ENCODE measurements around the gene PRKAG2.

PRKAG2 gene

DNA sequence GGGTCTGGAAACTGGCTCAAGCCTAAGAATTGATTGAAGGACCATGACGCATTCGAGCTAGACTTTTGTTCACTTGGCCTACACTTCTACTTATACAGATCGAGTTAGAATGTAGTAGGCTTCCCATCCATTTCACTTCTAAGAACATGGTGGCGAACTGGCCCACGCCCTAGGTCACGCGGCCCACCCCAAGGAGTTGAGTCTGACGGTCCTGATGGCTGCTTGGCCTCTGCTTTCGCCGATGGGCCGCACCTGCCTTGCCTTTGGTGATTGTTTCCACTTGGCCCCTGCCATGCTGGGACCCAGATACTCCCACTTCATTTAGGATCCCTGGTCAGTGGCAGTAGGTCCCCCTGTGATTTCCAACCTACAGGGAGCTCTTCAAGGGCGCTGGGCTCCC is 153.6 kb downstream of the PRKAG2 start:
- Histone ChIP-seq H2BK5ac (ENCODE audit: low read depth, low read length, poor library complexity) (no peak overlapping the region), H3K9ac (ENCODE audit: low read length) (no peak overlapping the region), H3K36me3 (ENCODE audit: control insufficient read depth in 1 of 2, insufficient read depth in 2 of 2, low read length in 2 of 2) (no peaks in the 10 kb centered on the region), H2AK5ac (ENCODE audit: low read length) (no peak overlapping the region), H2AFZ (ENCODE audit: insufficient read depth, low read length, poor library complexity) (no peak overlapping the region), H2BK120ac (ENCODE audit: insufficient read depth, low read length, poor library complexity) (no peak overlapping the region), H3K4me3 (ENCODE audit: low read depth, low read length) (no peak overlapping the region), H3K9me3 (ENCODE audit: insufficient read depth, low read depth, low read length) (no peaks in the 10 kb centered on the region), H3K23ac (ENCODE audit: low read length) (no peak overlapping the region), H3K79me1 (ENCODE audit: low read length) (peaks cover 9% of the 10 kb centered on the region), H2BK12ac (ENCODE audit: low read length) (peak overlapping the region; percentile 27), H3K4ac (ENCODE audit: low read depth, low read length) (no peak overlapping the region), H3K4me2 (ENCODE audit: low read length) (no peak overlapping the region), H3K27ac (ENCODE audit: low read depth, low read length) (no peak overlapping the region), H3K79me2 (ENCODE audit: control insufficient read depth, insufficient read depth, low read length, poor library complexity) (peaks cover 5% of the 10 kb centered on the region), H3K4me1 (ENCODE audit: control insufficient read depth in 1 of 2, insufficient read depth in 2 of 2, low read length in 2 of 2) (peaks cover 15 to 23% of the 10 kb centered on the region in 2 experiments), H3K18ac (ENCODE audit: low read length) (no peak overlapping the region), H3K14ac (ENCODE audit: low read length) (no peak overlapping the region), H4K12ac (ENCODE audit: low read depth, low read length) (no peak overlapping the region), H3K27me3 (ENCODE audit: insufficient read depth, low read length) (no peaks in the 10 kb centered on the region), H4K8ac (ENCODE audit: low read depth, low read length) (no peak overlapping the region), H4K91ac (ENCODE audit: low read depth, low read length) (no peak overlapping the region)
- no peak for DNase-seq
- WGBS (ENCODE audit: extremely low coverage, insufficient coverage, insufficient read length), result no CpG with 5 or more reads among the region's 12 CpGs

DNA sequence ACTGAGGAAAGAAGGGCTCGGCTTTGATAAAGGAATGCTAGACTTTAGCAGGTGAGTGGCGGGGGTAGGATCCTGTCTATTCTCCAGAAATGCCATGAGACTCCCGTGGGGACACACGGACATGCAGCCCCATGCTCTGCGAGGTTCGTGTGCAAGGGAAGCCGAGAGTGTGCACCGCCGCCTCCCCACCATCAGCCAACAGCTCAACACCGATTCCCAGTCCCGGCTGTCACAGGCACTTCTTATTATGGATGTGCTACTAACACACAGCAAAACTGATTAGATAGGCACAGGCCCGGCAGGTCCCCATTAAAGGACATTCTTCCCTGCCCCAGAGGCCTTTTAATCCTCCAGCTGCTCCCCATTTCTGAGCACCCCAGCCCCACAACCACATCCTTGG is 154.4 kb downstream of the PRKAG2 start:
- no peak overlapping the region for H4K12ac ChIP-seq (ENCODE audit: low read depth, low read length)

DNA sequence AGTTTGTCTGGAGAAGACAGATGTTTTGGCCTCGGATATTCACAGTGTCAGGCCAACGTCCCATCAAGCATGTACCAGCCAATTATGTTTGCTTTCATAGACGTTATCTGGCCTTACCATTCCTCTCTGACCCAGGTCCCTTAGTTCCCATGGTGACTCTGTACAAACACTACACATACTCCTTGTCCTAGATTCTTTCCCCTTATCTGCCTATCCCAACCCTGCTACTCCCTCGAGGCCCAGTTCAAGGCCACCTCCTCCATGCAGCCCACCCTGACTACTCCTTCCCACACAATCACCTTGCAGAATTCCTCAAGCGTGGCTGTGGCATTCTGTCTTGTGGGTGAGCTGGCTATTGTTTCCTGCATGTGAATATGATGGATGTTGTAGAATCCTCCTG is 155.2 kb downstream of the PRKAG2 start:
- no CpG with 5 or more reads among the region's 5 CpGs for WGBS (ENCODE audit: extremely low coverage, insufficient coverage, insufficient read length)
- H4K8ac ChIP-seq (ENCODE audit: low read depth, low read length), result no peak overlapping the region
- no peaks in the 10 kb centered on the region for H3K27me3 ChIP-seq (ENCODE audit: insufficient read depth, low read length)
- H3K23ac ChIP-seq (ENCODE audit: low read length), result no peak overlapping the region
- H3K14ac ChIP-seq (ENCODE audit: low read length), result no peak overlapping the region
- H3K27ac ChIP-seq (ENCODE audit: low read depth, low read length), result no peak overlapping the region
- no peak overlapping the region for H3K4me2 ChIP-seq (ENCODE audit: low read length)
- no peak overlapping the region for H3K4me3 ChIP-seq (ENCODE audit: low read depth, low read length)
- H2BK5ac ChIP-seq (ENCODE audit: low read depth, low read length, poor library complexity), result no peak overlapping the region
- no peak overlapping the region for H4K91ac ChIP-seq (ENCODE audit: low read depth, low read length)
- no peak overlapping the region for H3K18ac ChIP-seq (ENCODE audit: low read length)
- H3K36me3 ChIP-seq (ENCODE audit: control insufficient read depth in 1 of 2, insufficient read depth in 2 of 2, low read length in 2 of 2), result no peaks in the 10 kb centered on the region
- peaks cover 5 to 9% of the 10 kb centered on the region in 2 experiments for H3K4me1 ChIP-seq (ENCODE audit: control insufficient read depth in 1 of 2, insufficient read depth in 2 of 2, low read length in 2 of 2)
- H3K4ac ChIP-seq (ENCODE audit: low read depth, low read length), result no peak overlapping the region
- H2AFZ ChIP-seq (ENCODE audit: insufficient read depth, low read length, poor library complexity), result no peak overlapping the region
- peaks cover 2% of the 10 kb centered on the region for H3K9me3 ChIP-seq (ENCODE audit: insufficient read depth, low read depth, low read length)
- H2AK5ac ChIP-seq (ENCODE audit: low read length), result no peak overlapping the region
- no peak overlapping the region for H4K12ac ChIP-seq (ENCODE audit: low read depth, low read length)
- H3K79me1 ChIP-seq (ENCODE audit: low read length), result no peaks in the 10 kb centered on the region
- no peak overlapping the region for H2BK120ac ChIP-seq (ENCODE audit: insufficient read depth, low read length, poor library complexity)
- H2BK12ac ChIP-seq (ENCODE audit: low read length), result no peak overlapping the region
- no peak overlapping the region for H3K9ac ChIP-seq (ENCODE audit: low read length)
- peak; percentile 95 to 98 for DNase-seq
- H3K79me2 ChIP-seq (ENCODE audit: control insufficient read depth, insufficient read depth, low read length, poor library complexity), result peaks cover 2% of the 10 kb centered on the region

More for the DNA sequence above, 154.4 kb downstream of the PRKAG2 start:
- no peak overlapping the region for H3K18ac ChIP-seq (ENCODE audit: low read length)
- no peak overlapping the region for H2AK5ac ChIP-seq (ENCODE audit: low read length)
- no peak overlapping the region for H3K14ac ChIP-seq (ENCODE audit: low read length)
- H3K4me2 ChIP-seq (ENCODE audit: low read length), result no peak overlapping the region
- H4K8ac ChIP-seq (ENCODE audit: low read depth, low read length), result no peak overlapping the region
- H2BK120ac ChIP-seq (ENCODE audit: insufficient read depth, low read length, poor library complexity), result no peak overlapping the region
- no peak overlapping the region for H3K23ac ChIP-seq (ENCODE audit: low read length)
- H4K91ac ChIP-seq (ENCODE audit: low read depth, low read length), result peak overlapping the region; percentile 11
- no peak overlapping the region for H3K9ac ChIP-seq (ENCODE audit: low read length)
- H3K27me3 ChIP-seq (ENCODE audit: insufficient read depth, low read length), result no peaks in the 10 kb centered on the region
- H2AFZ ChIP-seq (ENCODE audit: insufficient read depth, low read length, poor library complexity), result no peak overlapping the region
- no peak overlapping the region for H2BK12ac ChIP-seq (ENCODE audit: low read length)
- peaks cover 5% of the 10 kb centered on the region for H3K79me2 ChIP-seq (ENCODE audit: control insufficient read depth, insufficient read depth, low read length, poor library complexity)
- no peak overlapping the region for H3K27ac ChIP-seq (ENCODE audit: low read depth, low read length)
- H3K36me3 ChIP-seq (ENCODE audit: control insufficient read depth in 1 of 2, insufficient read depth in 2 of 2, low read length in 2 of 2), result no peaks in the 10 kb centered on the region
- no peak overlapping the region for H3K4me3 ChIP-seq (ENCODE audit: low read depth, low read length)
- H2BK5ac ChIP-seq (ENCODE audit: low read depth, low read length, poor library complexity), result no peak overlapping the region
- no peak overlapping the region for H3K4ac ChIP-seq (ENCODE audit: low read depth, low read length)
- DNase-seq, result no peak
- H3K79me1 ChIP-seq (ENCODE audit: low read length), result peaks cover 5% of the 10 kb centered on the region
- H3K9me3 ChIP-seq (ENCODE audit: insufficient read depth, low read depth, low read length), result peaks cover 2% of the 10 kb centered on the region
- no CpG with 5 or more reads among the region's 12 CpGs for WGBS (ENCODE audit: extremely low coverage, insufficient coverage, insufficient read length)
- peaks cover 9 to 17% of the 10 kb centered on the region in 2 experiments for H3K4me1 ChIP-seq (ENCODE audit: control insufficient read depth in 1 of 2, insufficient read depth in 2 of 2, low read length in 2 of 2)

DNA sequence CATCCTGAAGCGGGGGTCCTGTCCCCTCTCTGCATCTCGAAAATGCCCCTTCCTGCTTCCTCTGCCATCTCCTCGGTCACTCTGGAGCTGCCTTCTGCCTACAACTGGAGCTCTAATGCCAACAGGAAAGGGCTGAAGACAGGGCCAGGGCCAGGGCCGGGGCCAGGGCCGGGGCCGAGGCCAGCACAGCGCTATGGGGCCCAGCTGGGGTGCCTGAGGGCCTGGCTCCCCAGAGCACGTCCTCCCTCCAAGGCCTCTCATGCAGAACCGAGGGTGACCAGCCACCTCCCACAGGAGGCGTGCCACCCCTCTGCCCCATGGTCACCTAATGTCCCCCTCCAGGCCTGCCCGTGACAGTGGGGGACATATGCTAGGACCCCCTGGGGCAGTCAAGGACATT is 155.7 kb downstream of the PRKAG2 start:
- no peaks in the 10 kb centered on the region for H3K79me1 ChIP-seq (ENCODE audit: low read length)
- H3K4ac ChIP-seq (ENCODE audit: low read depth, low read length), result no peak overlapping the region
- H3K79me2 ChIP-seq (ENCODE audit: control insufficient read depth, insufficient read depth, low read length, poor library complexity), result peaks cover 2% of the 10 kb centered on the region
- no peak for DNase-seq
- H2BK5ac ChIP-seq (ENCODE audit: low read depth, low read length, poor library complexity), result no peak overlapping the region
- H4K12ac ChIP-seq (ENCODE audit: low read depth, low read length), result no peak overlapping the region
- no peaks in the 10 kb centered on the region for H3K27me3 ChIP-seq (ENCODE audit: insufficient read depth, low read length)
- no peaks in the 10 kb centered on the region for H3K36me3 ChIP-seq (ENCODE audit: control insufficient read depth in 1 of 2, insufficient read depth in 2 of 2, low read length in 2 of 2)
- H3K9ac ChIP-seq (ENCODE audit: low read length), result no peak overlapping the region
- H3K23ac ChIP-seq (ENCODE audit: low read length), result no peak overlapping the region
- peaks cover 5 to 7% of the 10 kb centered on the region in 2 experiments for H3K4me1 ChIP-seq (ENCODE audit: control insufficient read depth in 1 of 2, insufficient read depth in 2 of 2, low read length in 2 of 2)
- H3K4me3 ChIP-seq (ENCODE audit: low read depth, low read length), result no peak overlapping the region
- H2BK120ac ChIP-seq (ENCODE audit: insufficient read depth, low read length, poor library complexity), result no peak overlapping the region
- H3K18ac ChIP-seq (ENCODE audit: low read length), result peak overlapping the region; percentile 21
- H4K8ac ChIP-seq (ENCODE audit: low read depth, low read length), result peak overlapping the region; percentile 19
- H2BK12ac ChIP-seq (ENCODE audit: low read length), result peak overlapping the region; percentile 37
- H3K27ac ChIP-seq (ENCODE audit: low read depth, low read length), result no peak overlapping the region
- peak overlapping the region; percentile 41 for H4K91ac ChIP-seq (ENCODE audit: low read depth, low read length)
- WGBS (ENCODE audit: extremely low coverage, insufficient coverage, insufficient read length), result no CpG with 5 or more reads among the region's 11 CpGs
- H2AK5ac ChIP-seq (ENCODE audit: low read length), result no peak overlapping the region
- H3K4me2 ChIP-seq (ENCODE audit: low read length), result no peak overlapping the region
- H3K9me3 ChIP-seq (ENCODE audit: insufficient read depth, low read depth, low read length), result peaks cover 2% of the 10 kb centered on the region
- no peak overlapping the region for H2AFZ ChIP-seq (ENCODE audit: insufficient read depth, low read length, poor library complexity)
- peak overlapping the region; percentile 26 for H3K14ac ChIP-seq (ENCODE audit: low read length)

All from trophoblast cell (in vitro differentiated cells and primary cell).